ENCODE results near the gene ALPP.
"Not testable (repeated sequence)": the region's sequence is repeated elsewhere in the genome, so short reads cannot be mapped to it uniquely, and the experiment has no call there.

The ALPP gene

GRCh38 chr2:232407428-232408150 is 29.0 kb downstream of the ALPP start:
- not testable (repeated sequence) for DNase-seq

- DNase-seq = not testable (repeated sequence)
Measured at GRCh38 chr2:232408269-232408668, 29.7 kb downstream of the ALPP start.

- not testable (repeated sequence) for DNase-seq
Measured at GRCh38 chr2:232409617-232410016, 31.1 kb downstream of the ALPP start.

GRCh38 chr2:232410238-232410900 is 31.8 kb downstream of the ALPP start:
- DNase-seq = no peak

- no peak for DNase-seq
Measured at GRCh38 chr2:232411901-232412629, 33.5 kb downstream of the ALPP start.

- no peak for DNase-seq
Measured at GRCh38 chr2:232412986-232413385, 34.4 kb downstream of the ALPP start.

GRCh38 chr2:232415138-232415690 is 36.7 kb downstream of the ALPP start:
- no peak for DNase-seq

- no peak for DNase-seq
Measured at GRCh38 chr2:232415736-232416520, 37.4 kb downstream of the ALPP start.

GRCh38 chr2:232416521-232417470 is 38.2 kb downstream of the ALPP start:
- DNase-seq = no peak

- no peak for DNase-seq
Measured at GRCh38 chr2:232417489-232417888, 38.9 kb downstream of the ALPP start.

GRCh38 chr2:232418056-232418455 is 39.5 kb downstream of the ALPP start:
- DNase-seq = no peak

GRCh38 chr2:232418466-232419244 is 40.1 kb downstream of the ALPP start:
- no peak for DNase-seq

GRCh38 chr2:232419245-232420072 is 40.9 kb downstream of the ALPP start:
- no peak for DNase-seq

GRCh38 chr2:232420073-232420454 is 41.5 kb downstream of the ALPP start:
- no peak for DNase-seq

- no peak for DNase-seq
Measured at GRCh38 chr2:232420463-232421188, 42.1 kb downstream of the ALPP start.

- DNase-seq = no peak
Measured at GRCh38 chr2:232421189-232421785, 42.7 kb downstream of the ALPP start.

GRCh38 chr2:232422051-232422450 is 43.5 kb downstream of the ALPP start:
- DNase-seq = no peak

GRCh38 chr2:232422996-232423395 is 44.4 kb downstream of the ALPP start:
- not testable (repeated sequence) for DNase-seq

GRCh38 chr2:232423407-232423806 is 44.9 kb downstream of the ALPP start:
- not testable (repeated sequence) for DNase-seq
